ENCODE measurements around the gene ZNF324B. TPM values are rescaled to one million over a fixed set of nuclear protein-coding genes. Genes with fewer than 3 reads are reported as not detected.

The ZNF324B gene
- total and polyA plus RNA-seq, 2 of the 4 experiments (the other 2 are of a cell fraction) = 3.5 to 4.1 TPM

DNA sequence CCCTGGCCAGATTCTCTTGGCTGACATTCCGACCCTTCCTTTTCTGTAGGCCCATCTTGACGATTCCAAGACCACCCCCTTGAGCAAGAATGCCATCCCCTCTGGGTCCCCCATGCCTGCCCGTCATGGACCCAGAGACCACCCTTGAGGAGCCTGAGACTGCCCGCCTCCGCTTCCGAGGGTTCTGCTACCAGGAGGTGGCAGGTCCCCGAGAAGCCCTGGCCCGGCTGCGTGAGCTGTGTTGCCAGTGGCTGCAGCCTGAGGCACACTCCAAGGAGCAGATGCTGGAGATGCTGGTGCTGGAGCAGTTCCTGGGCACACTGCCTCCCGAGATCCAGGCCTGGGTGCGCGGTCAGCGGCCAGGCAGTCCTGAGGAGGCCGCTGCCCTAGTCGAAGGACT is 25.7 kb downstream of the ZNF324B start:
- Histone ChIP-seq H3K4me3 (ENCODE audit: insufficient read depth, low read depth, low read length) (no peak overlapping the region), H3K27ac (ENCODE audit: insufficient read depth, low read length) (peak overlapping the region; percentile 88), H4K8ac (ENCODE audit: low read depth in 2 of 2, low read length in 2 of 2) (peak overlapping the region; percentile 95 to 97), H3K4me2 (ENCODE audit: low read depth, low read length) (no peak overlapping the region; the same call in 1 of the 2 replicates), H3K56ac (ENCODE audit: extremely low read depth, insufficient read depth, low read length) (peak overlapping the region; percentile 41; the same call in 1 of the 2 replicates), H3K36me3 (ENCODE audit: control insufficient read depth, insufficient read depth, low read length) (peaks cover 22% of the 10 kb centered on the region), H4K5ac (ENCODE audit: low read depth, low read length) (peak overlapping the region; percentile 85; the same call in 1 of the 2 replicates), H3K14ac (replicated peaks; ENCODE audit: low read depth, low read length) (peak overlapping the region; percentile 60; the same call in 1 of the 2 replicates), H3K18ac (ENCODE audit: low read depth, low read length) (no peak overlapping the region), H3K9ac (ENCODE audit: low read depth, low read length) (peak overlapping the region; percentile 87; the same call in 1 of the 2 replicates), H3K9me3 (ENCODE audit: control insufficient read depth, insufficient read depth, low read length) (no peaks in the 10 kb centered on the region), H2AFZ (replicated peaks; ENCODE audit: low read length, poor library complexity) (peak overlapping the region; percentile 99), H3K79me1 (ENCODE audit: low read depth in 1 of 2, low read length in 2 of 2) (peaks cover 6 to 42% of the 10 kb centered on the region in 2 experiments; a peak in 3 of 4 replicates), H2BK20ac (ENCODE audit: low read depth, low read length) (no peak overlapping the region), H2BK5ac (ENCODE audit: low read depth, low read length, poor library complexity, severe bottlenecking) (no peak overlapping the region), H3K9me1 (ENCODE audit: insufficient read depth, low read length) (peaks cover 35% of the 10 kb centered on the region), H4K91ac (ENCODE audit: insufficient read depth, low read depth, low read length) (peak overlapping the region; percentile 91), H3K4me1 (ENCODE audit: control insufficient read depth, insufficient read depth, low read length) (peaks cover 19% of the 10 kb centered on the region), H2BK15ac (ENCODE audit: low read depth, low read length) (0 out of 3 replicates have a peak overlapping the region, but pooled peaks have one; percentile 67), H3K27me3 (ENCODE audit: control insufficient read depth, insufficient read depth, low read length) (no peaks in the 10 kb centered on the region), H2BK120ac (ENCODE audit: low read depth, low read length) (no peak overlapping the region), H3K4ac (ENCODE audit: low read depth, low read length) (peak overlapping the region; percentile 90), H3K23ac (ENCODE audit: low read depth, low read length) (peak overlapping the region; percentile 85), H2AK5ac (ENCODE audit: low read depth, low read length) (peak overlapping the region; percentile 80), H2AK9ac (replicated peaks; ENCODE audit: low read depth, low read length, poor library complexity) (peak overlapping the region; percentile 92), H4K20me1 (ENCODE audit: insufficient read depth, low read length) (peaks cover 17% of the 10 kb centered on the region; the same call in 1 of the 2 replicates)
- intact Hi-C loops (cut with micrococcal nuclease) (no loop called here), in situ Hi-C loops (cut with MboI; ENCODE audit: low sequenced_read_pairs) (no loop called here), dilution Hi-C loops (cut with HindIII; ENCODE audit: low sequenced_read_pairs, unreplicated experiment) (no loop called here)
- CTCF ChIA-PET = no interaction called here
- BruUV-seq (replicated peaks) = no TSS peak
- no peak for TF ChIP-seq CEBPB (IDR thresholded peaks at IDR 0.05; ENCODE audit: low read depth, low read length)
- TF ChIP-seq, protein P1, sequence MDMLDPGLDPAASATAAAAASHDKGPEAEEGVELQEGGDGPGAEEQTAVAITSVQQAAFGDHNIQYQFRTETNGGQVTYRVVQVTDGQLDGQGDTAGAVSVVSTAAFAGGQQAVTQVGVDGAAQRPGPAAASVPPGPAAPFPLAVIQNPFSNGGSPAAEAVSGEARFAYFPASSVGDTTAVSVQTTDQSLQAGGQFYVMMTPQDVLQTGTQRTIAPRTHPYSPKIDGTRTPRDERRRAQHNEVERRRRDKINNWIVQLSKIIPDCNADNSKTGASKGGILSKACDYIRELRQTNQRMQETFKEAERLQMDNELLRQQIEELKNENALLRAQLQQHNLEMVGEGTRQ (IDR thresholded peaks at IDR 0.05; ENCODE audit: low read depth, low read length) = no peak
- no peak for TF ChIP-seq FOS (IDR thresholded peaks at IDR 0.05; ENCODE audit: low read depth, low read length)
- TF ChIP-seq MAZ (IDR thresholded peaks at IDR 0.05; ENCODE audit: borderline replicate concordance, low read depth, low read length) = no peak
- no peak for TF ChIP-seq BHLHE40 (IDR thresholded peaks at IDR 0.05; ENCODE audit: low read depth, low read length)
- TF ChIP-seq MXI1 (IDR thresholded peaks at IDR 0.05; ENCODE audit: borderline replicate concordance, low read depth, low read length) = no peak
- TF ChIP-seq, protein P2, sequence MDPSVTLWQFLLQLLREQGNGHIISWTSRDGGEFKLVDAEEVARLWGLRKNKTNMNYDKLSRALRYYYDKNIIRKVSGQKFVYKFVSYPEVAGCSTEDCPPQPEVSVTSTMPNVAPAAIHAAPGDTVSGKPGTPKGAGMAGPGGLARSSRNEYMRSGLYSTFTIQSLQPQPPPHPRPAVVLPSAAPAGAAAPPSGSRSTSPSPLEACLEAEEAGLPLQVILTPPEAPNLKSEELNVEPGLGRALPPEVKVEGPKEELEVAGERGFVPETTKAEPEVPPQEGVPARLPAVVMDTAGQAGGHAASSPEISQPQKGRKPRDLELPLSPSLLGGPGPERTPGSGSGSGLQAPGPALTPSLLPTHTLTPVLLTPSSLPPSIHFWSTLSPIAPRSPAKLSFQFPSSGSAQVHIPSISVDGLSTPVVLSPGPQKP (IDR thresholded peaks at IDR 0.05; ENCODE audit: borderline replicate concordance, low read depth, low read length) = no peak
- no peak for TF ChIP-seq POLR2A (IDR thresholded peaks at IDR 0.05; ENCODE audit: low read depth, low read length)
- no peak for TF ChIP-seq CHD1 (IDR thresholded peaks at IDR 0.05; ENCODE audit: low read depth, low read length)
- no peak for TF ChIP-seq NFE2L2 (IDR thresholded peaks at IDR 0.05; ENCODE audit: low read depth, low read length)
- no peak for TF ChIP-seq MAFK (IDR thresholded peaks at IDR 0.05; ENCODE audit: low read depth, low read length)
- no peak for TF ChIP-seq RFX5 (IDR thresholded peaks at IDR 0.05; ENCODE audit: low read depth, low read length)
- no peak for TF ChIP-seq CTCF (conservative IDR thresholded peaks at IDR 0.05; ENCODE audit: low read depth, low read length)
- TF ChIP-seq SMC3 (IDR thresholded peaks at IDR 0.05; ENCODE audit: low read depth, low read length) = no peak
- TF ChIP-seq RAD21 (IDR thresholded peaks at IDR 0.05; ENCODE audit: low read length) = no peak
- TF ChIP-seq RCOR1 (IDR thresholded peaks at IDR 0.05; ENCODE audit: insufficient replicate concordance, low read length) = no peak
- POLR2A ChIA-PET (ENCODE audit: unreplicated experiment) = no interaction called here
- no peak for DNase-seq
- no peak for ATAC-seq (ENCODE audit: low read depth)
- WGBS, 2 experiments (ENCODE audit: extremely low coverage in 2 of 2, insufficient read length in 1 of 2) = 75% methylated on average over 5 of the region's 15 CpGs; no CpG with 5 or more reads in 1 of the 2 experiments
